Thyroid gland (tissue), 4 donors: ENCODE measurements around the gene CRYBG3.

Experiments
- CTCF ChIP-seq, 6 experiments: fragments of 200-600 bp in 3 of 6; fragments of 450-650 bp in 3 of 6; sonication (generic) in 3 of 6; IDR thresholded peaks; one replicate each; pipeline ENCODE4 v1.5.1; 2016 to 2019; ENCODE audit warnings: antibody characterized with exemption in 6 of 6, mild to moderate bottlenecking in 2 of 6, inconsistent platforms in 1 of 6, moderate library complexity in 1 of 6
- POLR2A ChIP-seq, 2 donors: fragments of 450-650 bp; IDR thresholded peaks; one replicate each; pipeline ENCODE4 v1.6.1; 2017; ENCODE audit warnings: antibody characterized with exemption in 2 of 2, mild to moderate bottlenecking in 2 of 2, moderate library complexity in 1 of 2

DNA sequence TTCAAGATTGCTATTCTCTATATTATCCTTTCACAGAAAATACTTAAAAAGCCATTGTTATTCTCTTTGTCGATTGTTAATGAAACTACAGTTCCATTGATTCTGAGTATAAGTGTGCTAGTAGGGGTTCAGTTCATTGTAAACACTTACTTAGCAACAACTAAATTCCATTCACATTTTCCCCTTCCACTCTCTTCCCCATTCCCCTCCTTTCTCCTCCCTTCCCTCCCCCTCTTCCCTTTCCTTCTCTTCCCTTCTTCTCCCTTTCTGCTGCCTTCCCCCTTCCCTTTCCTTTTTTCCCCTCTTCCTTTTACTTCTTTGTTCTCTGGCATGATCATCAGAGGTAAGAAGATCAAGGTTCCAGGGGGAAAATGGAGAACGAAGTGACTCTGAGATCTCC is 171.7 kb downstream of the CRYBG3 start:
- TF ChIP-seq CTCF (IDR thresholded peaks at IDR 0.05) (no peak), POLR2A (IDR thresholded peaks at IDR 0.05) (no peak)
